H1 (cell line): ENCODE results near the gene MYO16. TPM values are rescaled to one million over a fixed set of nuclear protein-coding genes. Genes with fewer than 3 reads are reported as not detected.

Experiments used
- CTCF ChIA-PET: fragments of 300-600 bp; sonication (Branson Sonifier 250); formaldehyde crosslinking; loops from one replicate; lab custom pipeline; 2021; ENCODE audit not compliant: partially characterized antibody; lab: Charles Lee
- POLR2A ChIA-PET: fragments of 300-600 bp; sonication (Branson Sonifier 250); formaldehyde crosslinking; loops from one replicate; lab custom pipeline; 2021; ENCODE audit warnings: inconsistent platforms; ENCODE audit not compliant: partially characterized antibody; lab: Charles Lee
- DNase-seq, 2 experiments: peaks; one replicate each; pipeline versions ENCODE4 v3.0.0 to v3.0.0-alpha.2; 2010 to 2022; ENCODE audit warnings: low spot score in 2 of 2, low read depth in 1 of 2, mixed read lengths in 1 of 2
- FAIRE-seq: peaks from 2 replicates; lab custom pipeline; 2011; peaks lifted over from hg19 to GRCh38; lab: Jason Lieb, UNC
- H2AFZ ChIP-seq: 2 replicates; pipeline ENCODE4 v1.8.1; 2012; ENCODE audit warnings: low read length, inconsistent platforms
- H2AK5ac ChIP-seq: 2 replicates; pipeline ENCODE4 v1.6.1; 2013; ENCODE audit warnings: low read depth, low read length
- H2BK120ac ChIP-seq: replicated peaks from 2 replicates; pipeline ENCODE3; 2013; ENCODE audit warnings: low read depth, low read length, inconsistent platforms
- H2BK12ac ChIP-seq: 2 replicates; pipeline ENCODE4 v1.6.1; 2013; ENCODE audit warnings: low read depth, low read length
- H2BK15ac ChIP-seq: 2 replicates; pipeline ENCODE4 v1.6.1; 2013; ENCODE audit warnings: low read length
- H2BK20ac ChIP-seq: 2 replicates; pipeline ENCODE4 v1.6.1; 2013; ENCODE audit warnings: low read length
- H2BK5ac ChIP-seq: 2 replicates; pipeline ENCODE4 v1.6.1; 2013; ENCODE audit warnings: low read depth, low read length
- H3K14ac ChIP-seq: 2 replicates; pipeline ENCODE4 v1.6.1; 2013; ENCODE audit warnings: inconsistent platforms; ENCODE audit not compliant: insufficient read length
- H3K18ac ChIP-seq: 2 replicates; pipeline ENCODE4 v1.6.1; 2013; ENCODE audit warnings: low read length; ENCODE audit errors: extremely low read depth
- H3K23ac ChIP-seq: 2 replicates; pipeline ENCODE4 v1.6.1; 2013; ENCODE audit warnings: inconsistent platforms; ENCODE audit not compliant: insufficient read length
- H3K23me2 ChIP-seq: 2 replicates; pipeline ENCODE4 v1.6.1; 2013; ENCODE audit warnings: low read depth, low read length
- H3K27ac ChIP-seq: 2 replicates; pipeline ENCODE4 v1.6.1; 2011; ENCODE audit warnings: low read depth, low read length, inconsistent platforms
- H3K27me3 ChIP-seq, 4 experiments: replicated peaks in 1 of 4; 1 replicate in 1 of 4; 2 replicates in 3 of 4; pipeline versions ENCODE4 v1.6.1 to v1.8.1; 2011 to 2013; ENCODE audit warnings: low read length in 3 of 4, mild to moderate bottlenecking in 3 of 4, inconsistent platforms in 2 of 4, mixed read lengths in 2 of 4, moderate library complexity in 1 of 4; ENCODE audit not compliant: control insufficient read depth in 3 of 4, insufficient read depth in 3 of 4; ENCODE audit errors: extremely low read depth in 1 of 4
- H3K36me3 ChIP-seq, 4 experiments: 2 replicates each; pipeline versions ENCODE4 v1.6.1 to v1.8.1; 2011 to 2013; ENCODE audit warnings: mild to moderate bottlenecking in 4 of 4, low read length in 3 of 4, moderate library complexity in 2 of 4, control low read depth in 1 of 4, inconsistent platforms in 1 of 4; ENCODE audit not compliant: insufficient read depth in 4 of 4, control insufficient read depth in 2 of 4
- H3K4ac ChIP-seq: replicated peaks from 2 replicates; pipeline ENCODE3; 2013; ENCODE audit warnings: low read length, low read depth, mixed read lengths, inconsistent platforms; ENCODE audit not compliant: insufficient read length
- H3K4me1 ChIP-seq, 4 experiments: replicated peaks in 1 of 4; 1 replicate in 1 of 4; 2 replicates in 3 of 4; pipeline versions ENCODE4 v1.6.1 to v1.8.1; 2011 to 2013; ENCODE audit warnings: low read length in 3 of 4, inconsistent platforms in 2 of 4, mixed read lengths in 1 of 4; ENCODE audit not compliant: insufficient read depth in 4 of 4, control insufficient read depth in 3 of 4
- H3K4me2 ChIP-seq, 2 experiments: 2 replicates each; pipeline versions ENCODE4 v1.6.1 to v1.8.1; 2011 to 2013; ENCODE audit warnings: low read depth in 2 of 2, low read length in 2 of 2, control low read depth in 1 of 2, inconsistent platforms in 1 of 2, mild to moderate bottlenecking in 1 of 2; ENCODE audit not compliant: insufficient read depth in 1 of 2
- H3K4me3 ChIP-seq, 4 experiments: fragments of 200-600, 300-600 bp in 1 of 4; sonication (generic), shearing (Covaris generic), sonication (Bioruptor Twin) in 1 of 4; 2 replicates each; pipeline versions ENCODE4 v1.5.1 to v1.8.1; 2011 to 2016; ENCODE audit warnings: low read length in 4 of 4, low read depth in 3 of 4, control low read depth in 2 of 4, inconsistent platforms in 2 of 4, mild to moderate bottlenecking in 2 of 4, mixed read lengths in 1 of 4, moderate library complexity in 1 of 4; ENCODE audit not compliant: insufficient read depth in 2 of 4; ENCODE audit errors: extremely low read depth in 1 of 4
- H3K56ac ChIP-seq: replicated peaks from 2 replicates; pipeline ENCODE3; 2013; ENCODE audit warnings: low read depth, mild to moderate bottlenecking, mixed read lengths, low read length, inconsistent platforms; ENCODE audit not compliant: insufficient read length
- H3K79me1 ChIP-seq: 2 replicates; pipeline ENCODE4 v1.6.1; 2013; ENCODE audit warnings: low read depth, low read length, control low read depth
- H3K79me2 ChIP-seq, 2 experiments: 2 replicates each; pipeline versions ENCODE4 v1.6.1 to v1.8.1; 2012 to 2013; ENCODE audit warnings: low read length in 2 of 2, mild to moderate bottlenecking in 2 of 2, inconsistent platforms in 1 of 2; ENCODE audit not compliant: insufficient read depth in 2 of 2, control insufficient read depth in 1 of 2
- H3K9ac ChIP-seq, 4 experiments: replicated peaks in 1 of 4; 1 replicate in 1 of 4; 2 replicates in 3 of 4; pipeline versions ENCODE4 v1.6.1 to v1.8.1; 2011 to 2013; ENCODE audit warnings: low read depth in 3 of 4, low read length in 3 of 4, control low read depth in 2 of 4, mild to moderate bottlenecking in 2 of 4, moderate library complexity in 2 of 4, inconsistent platforms in 1 of 4; ENCODE audit errors: extremely low read depth in 1 of 4
- H3K9me3 ChIP-seq, 2 experiments: 2 replicates each; pipeline versions ENCODE4 v1.6.1 to v1.8.1; 2012 to 2013; ENCODE audit warnings: mild to moderate bottlenecking in 2 of 2, moderate library complexity in 2 of 2, control low read depth in 1 of 2, inconsistent platforms in 1 of 2, low read depth in 1 of 2, low read length in 1 of 2, mixed read lengths in 1 of 2; ENCODE audit not compliant: insufficient read depth in 2 of 2
- H4K20me1 ChIP-seq, 2 experiments: replicated peaks in 1 of 2; 2 replicates each; pipeline versions ENCODE3 to v1.8.1; 2011 to 2013; ENCODE audit warnings: inconsistent platforms in 2 of 2, low read length in 2 of 2, mild to moderate bottlenecking in 1 of 2; ENCODE audit not compliant: insufficient read depth in 2 of 2, control insufficient read depth in 1 of 2
- H4K5ac ChIP-seq: 2 replicates; pipeline ENCODE4 v1.6.1; 2013; ENCODE audit warnings: low read length, low read depth, mixed read lengths, inconsistent platforms; ENCODE audit not compliant: insufficient read length
- H4K8ac ChIP-seq: 2 replicates; pipeline ENCODE4 v1.8.0; 2013; ENCODE audit warnings: mild to moderate bottlenecking, moderate library complexity, low read length, inconsistent platforms; ENCODE audit not compliant: insufficient read depth; ENCODE audit errors: extremely low read depth
- H4K91ac ChIP-seq: replicated peaks from 2 replicates; pipeline ENCODE3; 2013; ENCODE audit warnings: low read length, mixed read lengths, inconsistent platforms; ENCODE audit not compliant: insufficient read length
- BCL11A ChIP-seq, 2 experiments: IDR thresholded peaks; one replicate each; pipeline ENCODE4 v1.6.1; 2011; ENCODE audit warnings: low read depth in 2 of 2, low read length in 2 of 2, mild to moderate bottlenecking in 2 of 2
- KDM5A ChIP-seq: fragments of 200-600 bp; IDR thresholded peaks from 2 replicates; pipeline ENCODE4 v1.7.1; 2012; ENCODE audit warnings: mild to moderate bottlenecking, low read length, inconsistent platforms, mixed read lengths
- WGBS, 2 experiments: shearing (Covaris generic) in 1 of 2; methylation state at CpG; one replicate each; pipeline versions ENCODE4 v1.1.6 to v1.1.7; 2013 to 2015; ENCODE audit warnings: low lambda C conversion rate in 2 of 2, mixed read lengths in 2 of 2, inconsistent platforms in 1 of 2, low coverage in 1 of 2, missing lambda C conversion rate in 1 of 2; ENCODE audit not compliant: insufficient replicate concordance in 2 of 2, insufficient coverage in 1 of 2, insufficient read length in 1 of 2; ENCODE audit errors: extremely low coverage in 1 of 2, missing lambda C conversion rate in 1 of 2; 5-methylcytosine and 5-hydroxymethylcytosine counted together
- polyA plus RNA-seq, 7 experiments: library from polyadenylated mRNA; depleted of rRNA in 3 of 7; stranded (reverse) in 5 of 7; unstranded in 2 of 7; fragments of >200 nt in 5 of 7; fragments of 200-250 nt in 2 of 7; gene quantifications; 1 replicate in 5 of 7; 2 replicates in 1 of 7; 4 replicates in 1 of 7; pipeline versions ENCODE4 v1.2.1 to v1.2.3, GENCODE V29; 2011 to 2013; ENCODE audit warnings: missing spikeins in 2 of 7, mixed read lengths in 2 of 7
- total RNA-seq: library from RNA; stranded (reverse); fragmentation: NEBNext Ultra II Directional; extraction: Animal tissue kit (Norgen Biotek cat#: 25700); gene quantifications from 2 replicates; pipeline ENCODE4 v1.2.1, GENCODE V29; 2021

MYO16 gene
- total and polyA plus RNA-seq, 2 of the 8 experiments (the other 6 are each of a cell fraction or from before 2014, with no cell fraction given) = 0.02 to 0.22 TPM

GRCh38 chr13:108615241-108615640 lies 14.2 kb upstream of the MYO16 start:
- Histone ChIP-seq H2AK5ac (no peak overlapping the region), H3K27me3 (no peaks in the 10 kb centered on the region), H2BK15ac (no peak overlapping the region), H3K9me3 (no peaks in the 10 kb centered on the region), H2BK12ac (no peak overlapping the region), H4K5ac (no peak overlapping the region), H3K23ac (no peak overlapping the region), H3K18ac (no peak overlapping the region), H3K56ac (no peak overlapping the region), H2AFZ (no peak overlapping the region), H3K4me1 (peaks cover 0 to 9% (median 3%) of the 10 kb centered on the region in 4 experiments; a peak in 2 of 7 replicates), H3K14ac (no peak overlapping the region), H3K27ac (no peak overlapping the region), H2BK20ac (no peak overlapping the region), H2BK120ac (no peak overlapping the region), H3K79me2 (no peaks in the 10 kb centered on the region), H3K23me2 (no peaks in the 10 kb centered on the region), H3K4me3 (no peak overlapping the region), H2BK5ac (no peak overlapping the region), H4K91ac (no peak overlapping the region), H3K4ac (no peak overlapping the region), H3K36me3 (no peaks in the 10 kb centered on the region), H4K20me1 (no peaks in the 10 kb centered on the region), H3K9ac (no peak overlapping the region), H3K4me2 (no peak overlapping the region), H3K79me1 (no peaks in the 10 kb centered on the region), H4K8ac (no peak overlapping the region)
- no peak for TF ChIP-seq KDM5A
- TF ChIP-seq BCL11A (IDR thresholded peaks at IDR 0.05; ENCODE audit: low read depth in 2 of 2, low read length in 2 of 2) = no peak
- DNase-seq = no peak
- ChIA-PET CTCF (interaction anchor here (0.9 kb wide), 1 partner anchor 120 kb away, joined by 3 read pairs; no protein-coding TSS in a partner anchor), POLR2A (no interaction called here)
- no peak for FAIRE-seq
- 98% methylated on average over 3 of the region's 3 CpGs; no CpG with 5 or more reads in 1 of the 2 experiments for WGBS, 2 experiments
